A673 (cell line): ENCODE data around the gene HIRIP3. TPM values are rescaled to one million over a fixed set of nuclear protein-coding genes. Genes with fewer than 3 reads are reported as not detected.

ENCODE experiments used
- BruUV-seq: library from RNA; stranded (reverse); fragments of 400-500 nt; replicated peaks from 2 replicates; lab custom pipeline; 2021; lab: Mats Ljungman, UMichigan
- CTCF ChIA-PET: fragments of 300-600 bp; sonication (Branson Sonifier 250); formaldehyde crosslinking; loops from one replicate; lab custom pipeline; 2022; ENCODE audit warnings: antibody characterized with exemption; lab: Charles Lee
- POLR2A ChIA-PET: fragments of 300-600 bp; sonication (Branson Sonifier 250); formaldehyde crosslinking; loops from one replicate; lab custom pipeline; 2022; ENCODE audit warnings: antibody characterized with exemption; ENCODE audit not compliant: low non-redundant PET; lab: Charles Lee
- DNase-seq: peaks from one replicate; pipeline ENCODE4 v3.0.0-alpha.2; 2015; ENCODE audit warnings: low spot score
- H3K27ac ChIP-seq: fragments of 200-600 bp; sonication (generic); 2 replicates; pipeline ENCODE4 v1.5.1; 2016; ENCODE audit warnings: mixed run types, low read depth, mild to moderate bottlenecking, mixed read lengths, antibody characterized with exemption, low read length; ENCODE audit not compliant: poor library complexity, severe bottlenecking
- H3K27me3 ChIP-seq: fragments of 200-600 bp; sonication (generic); replicated peaks from 2 replicates; pipeline ENCODE4 v1.6.1; 2017; ENCODE audit warnings: mixed run types, low read depth, mild to moderate bottlenecking, mixed read lengths, antibody characterized with exemption, low read length; ENCODE audit not compliant: insufficient read depth, poor library complexity
- H3K36me3 ChIP-seq: fragments of 200-600 bp; sonication (generic); 2 replicates; pipeline ENCODE4 v1.6.1; 2016; ENCODE audit warnings: mixed run types, mild to moderate bottlenecking, mixed read lengths, antibody characterized with exemption, low read length; ENCODE audit not compliant: insufficient read depth, poor library complexity, severe bottlenecking
- H3K4me1 ChIP-seq: fragments of 200-600 bp; sonication (generic); 2 replicates; pipeline ENCODE4 v1.6.1; 2017; ENCODE audit warnings: mixed run types, mild to moderate bottlenecking, mixed read lengths, antibody characterized with exemption, low read length; ENCODE audit not compliant: insufficient read depth, poor library complexity, severe bottlenecking
- H3K4me3 ChIP-seq: fragments of 200-600 bp; sonication (generic); 2 replicates; pipeline ENCODE4 v1.5.1; 2016; ENCODE audit warnings: low read depth, mixed run types, mild to moderate bottlenecking, mixed read lengths, low read length; ENCODE audit not compliant: poor library complexity, severe bottlenecking
- H3K9me3 ChIP-seq: fragments of 200-600 bp; sonication (generic); 2 replicates; pipeline ENCODE4 v1.6.1; 2016; ENCODE audit warnings: mixed run types, low read depth, mild to moderate bottlenecking, mixed read lengths, antibody characterized with exemption, low read length; ENCODE audit not compliant: poor library complexity, severe bottlenecking
- CTCF ChIP-seq: fragments of 300-800, 200-600 bp; sonication (generic); conservative IDR thresholded peaks from 2 replicates; pipeline ENCODE4 v1.5.1; 2017; ENCODE audit warnings: low read depth, mild to moderate bottlenecking, antibody characterized with exemption, low read length, moderate library complexity, mixed read lengths
- EZH2 ChIP-seq: fragments of 200-600 bp; sonication (generic); IDR thresholded peaks from 2 replicates; pipeline ENCODE4 v1.6.1; 2017; ENCODE audit warnings: borderline replicate concordance, low read depth, mild to moderate bottlenecking, mixed read lengths, antibody characterized with exemption, low read length; ENCODE audit not compliant: poor library complexity, severe bottlenecking
- intact Hi-C: fragments of 100-400 bp; cut with micrococcal nuclease; formaldehyde crosslinking; loops from one replicate; pipeline ENCODE4 v1.10.0; 2022; ENCODE audit not compliant: unreplicated experiment
- total RNA-seq: library from RNA; stranded (reverse); gene quantifications from 2 replicates; pipeline ENCODE4 v1.2.3, GENCODE V29; 2021

Gene HIRIP3
- total RNA-seq, 1 experiment from 2014 or later, result 29.7 TPM

- BruUV-seq, result no TSS peak
- no peak overlapping the region for H3K27ac ChIP-seq
- peak overlapping the region; percentile 55 for H3K4me3 ChIP-seq
- no peaks in the 10 kb centered on the region for H3K9me3 ChIP-seq
- H3K27me3 ChIP-seq, result no peaks in the 10 kb centered on the region
- peaks cover 10% of the 10 kb centered on the region for H3K4me1 ChIP-seq
- peaks cover 4% of the 10 kb centered on the region for H3K36me3 ChIP-seq
- ChIA-PET CTCF (interaction anchor here (0.6 kb wide), 1 partner anchor 9 kb away, joined by 9 read pairs; no protein-coding TSS in a partner anchor), POLR2A (no interaction called here)
- no peak for DNase-seq
- TF ChIP-seq CTCF, result no peak
- no peak for TF ChIP-seq EZH2
- intact Hi-C loops, result no loop called here
Observed at GRCh38 chr16:30009990-30010843, 14.8 kb upstream of the HIRIP3 start.

- no peak for TF ChIP-seq CTCF
- no peak for TF ChIP-seq EZH2
- no peaks in the 10 kb centered on the region for H3K9me3 ChIP-seq
- H3K4me3 ChIP-seq, result no peak overlapping the region
- no TSS peak for BruUV-seq
- H3K27ac ChIP-seq, result no peak overlapping the region
- no peak for DNase-seq
- H3K36me3 ChIP-seq, result peaks cover 4% of the 10 kb centered on the region
- no peaks in the 10 kb centered on the region for H3K27me3 ChIP-seq
- POLR2A ChIA-PET, result no interaction called here
- CTCF ChIA-PET, result no interaction called here
- peaks cover 10% of the 10 kb centered on the region for H3K4me1 ChIP-seq
- intact Hi-C loops, result no loop called here
Observed at GRCh38 chr16:30009085-30009862, 13.9 kb upstream of the HIRIP3 start.

- Histone ChIP-seq H3K27ac (no peak overlapping the region), H3K4me1 (peaks cover 10% of the 10 kb centered on the region), H3K36me3 (peaks cover 11% of the 10 kb centered on the region), H3K9me3 (no peaks in the 10 kb centered on the region), H3K27me3 (no peaks in the 10 kb centered on the region), H3K4me3 (no peak overlapping the region)
- ChIA-PET CTCF (no interaction called here), POLR2A (no interaction called here)
- no peak for TF ChIP-seq CTCF
- no peak for TF ChIP-seq EZH2
- DNase-seq, result no peak
- intact Hi-C loops, result no loop called here
- BruUV-seq, result no TSS peak
Observed at GRCh38 chr16:30007378-30007895, 12.0 kb upstream of the HIRIP3 start.
